ENCODE data around the gene GATA3.

DNA sequence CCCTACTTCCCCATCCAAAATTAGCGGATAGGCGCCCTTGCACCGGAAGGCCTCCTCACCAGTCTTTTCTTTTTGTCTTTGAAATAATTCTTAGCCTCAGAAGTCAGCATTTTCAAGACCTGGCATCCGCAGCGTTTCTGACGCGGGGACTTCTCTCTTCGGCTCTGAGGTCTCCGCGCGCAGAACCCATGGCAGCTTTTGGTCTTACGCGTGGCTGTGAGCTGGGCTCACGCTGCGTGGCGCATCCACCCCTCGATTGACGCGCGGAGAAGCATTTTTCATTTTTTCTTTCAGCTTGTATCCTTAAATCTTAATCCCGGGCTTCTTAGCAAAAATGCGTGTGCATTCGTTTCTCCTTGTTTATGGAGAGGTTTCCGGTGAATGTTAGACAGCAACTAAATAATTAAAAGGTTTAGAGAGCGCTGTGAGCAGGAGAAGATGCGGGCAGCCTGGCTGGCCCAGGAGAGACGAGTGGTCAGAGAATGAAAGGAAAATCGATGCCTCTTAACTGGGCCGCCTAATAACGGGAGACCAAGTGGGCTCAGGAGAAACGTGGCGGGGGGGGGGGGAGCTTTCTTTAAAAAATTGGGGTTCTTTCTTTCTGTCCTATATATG is 2.0 kb upstream of the GATA3 start:
- TF ChIP-seq CTCF (IDR thresholded peaks at IDR 0.05; ENCODE audit: low read length) (no peak), EZH2 (optimal IDR thresholded peaks at IDR 0.05; ENCODE audit: low read depth, low read length) (no peak), EZH2phosphoT487 (IDR thresholded peaks at IDR 0.05; ENCODE audit: low read length) (no peak)

Data from MM.1S (cell line).